Measurements from ENCODE around the gene RNF223. TPM values are rescaled to one million over a fixed set of nuclear protein-coding genes. Genes with fewer than 3 reads are reported as not detected.
A peak's percentile ranks its signal among the peaks of the same experiment; 100 is the strongest.
"Not testable (repeated sequence)": the region's sequence is repeated elsewhere in the genome, so short reads cannot be mapped to it uniquely, and the experiment has no call there.

The RNF223 gene
- total RNA-seq, 5 donors from 2014 or later (not counting 1 experiment from before 2014, with no cell fraction given), result not detected

DNA sequence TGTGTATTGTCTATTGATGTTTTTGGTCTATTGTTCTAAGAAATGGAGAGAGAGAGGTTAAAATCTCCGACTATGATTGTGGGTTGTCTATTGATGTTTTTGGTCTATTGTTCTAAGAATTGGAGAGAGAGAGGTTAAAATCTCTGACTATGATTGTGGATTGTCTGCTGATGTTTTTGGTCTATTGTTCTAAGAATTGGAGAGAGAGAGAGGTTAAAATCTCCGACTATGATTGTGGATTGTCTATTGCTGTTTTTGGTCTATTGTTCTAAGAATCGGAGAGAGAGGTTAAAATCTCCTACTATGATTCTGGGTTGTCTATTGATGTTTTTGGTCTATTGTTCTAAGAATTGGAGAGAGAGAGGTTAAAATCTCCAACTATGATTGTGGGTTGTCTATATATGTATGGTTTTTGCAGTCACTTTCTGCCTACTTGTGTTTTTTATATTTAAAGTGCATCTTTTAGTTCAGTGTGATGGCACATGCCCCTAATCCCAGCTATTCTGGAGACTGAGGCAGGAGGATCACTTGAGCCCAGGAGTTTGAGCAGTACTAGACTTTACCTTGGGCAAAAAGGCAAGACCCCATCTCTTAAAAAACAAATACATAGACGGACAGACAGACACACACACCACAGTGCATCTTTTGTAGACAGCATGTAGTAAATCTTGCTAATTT lies 25.5 kb upstream of the RNF223 start:
- Mint-ChIP-seq H3K4me3 (peak overlapping the region; percentile 8 to 21 (median 10)), H3K27me3 (no peaks in the 10 kb centered on the region), H3K36me3 (peaks cover 15% of the 10 kb centered on the region), H3K9me3 (peaks cover 3 to 18% (median 4%) of the 10 kb centered on the region in 3 donors), H3K27ac (peak overlapping the region; percentile 82 to 91), H3K4me1 (peaks cover 47 to 56% (median 47%) of the 10 kb centered on the region in 3 donors)
- WGBS (ENCODE audit: insufficient coverage), result 0% methylated on average over 1 of the region's 4 CpGs
- ATAC-seq (replicated peaks in 1 of 4), result peak in 1 of 4 experiments; percentile 42
- Histone ChIP-seq H3K27me3 (replicated peaks in 1 of 2; ENCODE audit: control insufficient read depth in 2 of 2, extremely low read depth in 1 of 2, insufficient read depth in 2 of 2, low read length in 1 of 2) (no peaks in the 10 kb centered on the region), H3K4me1 (ENCODE audit: control insufficient read depth in 1 of 2, extremely low read depth in 1 of 2, insufficient read depth in 2 of 2, low read length in 2 of 2) (peaks cover 7 to 24% of the 10 kb centered on the region in 2 experiments), H3K9me3 (no peaks in the 10 kb centered on the region), H3K27ac (ENCODE audit: low read length) (peak overlapping the region; percentile 28), H3K36me3 (ENCODE audit: control insufficient read depth in 2 of 2, extremely low read depth in 1 of 2, insufficient read depth in 1 of 2, low read length in 1 of 2) (no peaks in the 10 kb centered on the region), H3K4me3 (ENCODE audit: control insufficient read depth in 1 of 2, extremely low read depth in 1 of 2, low read length in 1 of 2) (no peak overlapping the region)
- no peak for DNase-seq
- CTCF ChIA-PET, result no interaction called here
- POLR2A ChIA-PET, result no interaction called here

DNA sequence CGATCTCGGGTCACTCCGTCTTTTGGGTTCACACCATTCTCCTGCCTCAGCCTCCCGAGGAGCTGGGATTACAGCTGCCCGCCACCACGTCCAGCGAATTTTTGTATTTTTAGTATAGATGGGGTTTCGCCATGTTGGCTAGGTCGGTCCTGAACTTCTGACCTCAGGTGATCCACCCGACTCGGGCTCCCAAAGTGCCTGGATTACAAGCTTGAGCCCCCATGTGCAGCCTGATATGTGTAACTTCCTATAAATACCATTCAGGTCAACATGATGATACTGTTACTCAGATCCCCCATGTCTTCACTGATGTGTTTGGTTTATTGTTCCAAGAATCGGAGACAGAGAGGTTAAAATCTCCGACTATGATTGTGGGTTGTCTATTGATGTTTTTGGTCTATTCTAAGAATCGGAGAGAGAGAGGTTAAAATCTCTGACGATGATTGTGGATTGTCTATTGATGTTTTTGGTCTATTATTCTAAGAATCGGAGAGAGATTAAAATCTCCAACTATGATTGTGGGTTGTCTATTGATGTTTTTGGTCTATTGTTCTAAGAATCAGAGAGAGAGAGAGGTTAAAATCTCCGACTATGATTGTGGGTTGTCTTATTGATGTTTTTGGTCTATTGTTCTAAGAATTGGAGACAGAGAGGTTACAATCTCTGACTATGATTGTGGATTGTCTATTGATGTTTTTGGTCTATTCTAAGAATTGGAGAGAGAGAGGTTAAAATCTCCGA lies 24.7 kb upstream of the RNF223 start:
- Histone ChIP-seq H3K36me3 (ENCODE audit: control insufficient read depth in 2 of 2, extremely low read depth in 1 of 2, insufficient read depth in 1 of 2, low read length in 1 of 2) (no peaks in the 10 kb centered on the region), H3K4me1 (ENCODE audit: control insufficient read depth in 1 of 2, extremely low read depth in 1 of 2, insufficient read depth in 2 of 2, low read length in 2 of 2) (peaks cover 5 to 16% of the 10 kb centered on the region in 2 experiments), H3K27me3 (replicated peaks in 1 of 2; ENCODE audit: control insufficient read depth in 2 of 2, extremely low read depth in 1 of 2, insufficient read depth in 2 of 2, low read length in 1 of 2) (no peaks in the 10 kb centered on the region), H3K27ac (ENCODE audit: low read length) (peak overlapping the region; percentile 28), H3K9me3 (no peaks in the 10 kb centered on the region), H3K4me3 (ENCODE audit: control insufficient read depth in 1 of 2, extremely low read depth in 1 of 2, low read length in 1 of 2) (no peak overlapping the region)
- Mint-ChIP-seq H3K9me3 (peaks cover 3 to 18% (median 4%) of the 10 kb centered on the region in 3 donors), H3K4me1 (peaks cover 39 to 48% (median 39%) of the 10 kb centered on the region in 3 donors), H3K36me3 (peaks cover 15% of the 10 kb centered on the region), H3K27ac (peak overlapping the region; percentile 82 to 91), H3K27me3 (no peaks in the 10 kb centered on the region), H3K4me3 (peak overlapping the region; percentile 8 to 21 (median 10))
- POLR2A ChIA-PET, result no interaction called here
- ATAC-seq (replicated peaks in 1 of 4), result peak in 2 of 4 experiments; percentile 64 to 80
- CTCF ChIA-PET, result no interaction called here
- 59% methylated on average over 6 of the region's 18 CpGs for WGBS (ENCODE audit: insufficient coverage)
- peak in 1 of 35 experiments; percentile 38 for DNase-seq

DNA sequence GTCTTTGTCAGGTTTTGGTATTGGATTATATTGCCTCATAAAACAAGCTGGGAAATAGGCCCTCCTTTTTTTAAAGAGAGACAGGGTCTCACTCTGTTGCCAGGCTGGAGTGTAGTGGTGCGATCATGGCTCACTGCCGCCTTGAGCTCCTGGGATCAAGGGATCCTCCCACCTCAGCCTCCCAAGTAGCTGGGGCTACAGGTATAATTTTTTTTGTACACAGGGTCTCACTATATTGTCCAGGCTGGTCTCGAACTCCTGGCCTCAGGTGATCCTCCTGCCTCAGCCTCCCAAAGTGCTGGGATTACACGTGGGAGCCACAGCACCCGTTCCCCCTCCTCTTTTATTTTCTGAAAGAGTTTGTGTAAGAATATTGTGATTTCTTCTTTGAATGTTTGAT lies 22.0 kb upstream of the RNF223 start:
- CTCF ChIA-PET; H3K27ac ChIP-seq (ENCODE audit: low read length); H3K9me3 ChIP-seq; ATAC-seq (replicated peaks in 1 of 4); H3K4me1 ChIP-seq (ENCODE audit: control insufficient read depth in 1 of 2, extremely low read depth in 1 of 2, insufficient read depth in 2 of 2, low read length in 2 of 2); H3K36me3 ChIP-seq (ENCODE audit: control insufficient read depth in 2 of 2, extremely low read depth in 1 of 2, insufficient read depth in 1 of 2, low read length in 1 of 2); H3K27me3 ChIP-seq (replicated peaks in 1 of 2; ENCODE audit: control insufficient read depth in 2 of 2, extremely low read depth in 1 of 2, insufficient read depth in 2 of 2, low read length in 1 of 2); H3K27ac Mint-ChIP-seq; H3K4me3 ChIP-seq (ENCODE audit: control insufficient read depth in 1 of 2, extremely low read depth in 1 of 2, low read length in 1 of 2); H3K27me3 Mint-ChIP-seq; H3K4me3 Mint-ChIP-seq; DNase-seq; POLR2A ChIA-PET: not testable (repeated sequence)
- Mint-ChIP-seq H3K36me3 (peaks cover 14% of the 10 kb centered on the region), H3K4me1 (peaks cover 23 to 31% (median 27%) of the 10 kb centered on the region in 3 donors), H3K9me3 (peaks cover 3 to 18% (median 4%) of the 10 kb centered on the region in 3 donors)
- no CpG with 5 or more reads among the region's 5 CpGs for WGBS (ENCODE audit: insufficient coverage)

DNA sequence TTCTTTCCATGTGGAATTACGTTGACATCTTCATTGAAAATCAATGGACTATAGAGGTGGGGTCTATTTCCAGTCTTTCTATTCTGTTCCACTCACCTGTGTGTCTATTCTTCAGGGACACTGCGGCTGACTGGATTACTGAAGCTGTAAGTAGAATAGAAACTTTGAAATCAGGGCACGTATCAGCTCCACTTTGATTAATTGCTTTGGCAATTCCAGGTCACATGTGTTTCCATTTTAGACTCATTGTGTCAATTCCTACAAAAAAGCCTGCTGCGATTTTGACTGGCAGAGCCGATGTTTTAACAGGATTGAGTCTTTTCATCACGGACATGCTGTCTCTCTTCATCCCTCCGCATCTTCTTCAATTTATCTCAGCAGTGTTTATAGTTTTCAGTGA lies 20.9 kb upstream of the RNF223 start:
- Mint-ChIP-seq H3K27me3 (no peaks in the 10 kb centered on the region), H3K4me1 (peaks cover 16 to 23% (median 21%) of the 10 kb centered on the region in 3 donors), H3K36me3 (peaks cover 11% of the 10 kb centered on the region), H3K4me3 (no peak overlapping the region), H3K27ac (no peak overlapping the region), H3K9me3 (peaks cover 0 to 13% (median 0%) of the 10 kb centered on the region in 3 donors)
- Histone ChIP-seq H3K4me1 (ENCODE audit: control insufficient read depth in 1 of 2, extremely low read depth in 1 of 2, insufficient read depth in 2 of 2, low read length in 2 of 2) (peaks cover 0 to 6% of the 10 kb centered on the region in 2 experiments), H3K4me3 (ENCODE audit: control insufficient read depth in 1 of 2, extremely low read depth in 1 of 2, low read length in 1 of 2) (no peak overlapping the region), H3K9me3 (no peaks in the 10 kb centered on the region), H3K36me3 (ENCODE audit: control insufficient read depth in 2 of 2, extremely low read depth in 1 of 2, insufficient read depth in 1 of 2, low read length in 1 of 2) (no peaks in the 10 kb centered on the region), H3K27me3 (replicated peaks in 1 of 2; ENCODE audit: control insufficient read depth in 2 of 2, extremely low read depth in 1 of 2, insufficient read depth in 2 of 2, low read length in 1 of 2) (no peaks in the 10 kb centered on the region), H3K27ac (ENCODE audit: low read length) (no peak overlapping the region)
- WGBS (ENCODE audit: insufficient coverage), result 100% methylated on average over 1 of the region's 7 CpGs
- CTCF ChIA-PET, result no interaction called here
- POLR2A ChIA-PET, result no interaction called here
- ATAC-seq (replicated peaks in 1 of 4), result no peak
- DNase-seq, result no peak

DNA sequence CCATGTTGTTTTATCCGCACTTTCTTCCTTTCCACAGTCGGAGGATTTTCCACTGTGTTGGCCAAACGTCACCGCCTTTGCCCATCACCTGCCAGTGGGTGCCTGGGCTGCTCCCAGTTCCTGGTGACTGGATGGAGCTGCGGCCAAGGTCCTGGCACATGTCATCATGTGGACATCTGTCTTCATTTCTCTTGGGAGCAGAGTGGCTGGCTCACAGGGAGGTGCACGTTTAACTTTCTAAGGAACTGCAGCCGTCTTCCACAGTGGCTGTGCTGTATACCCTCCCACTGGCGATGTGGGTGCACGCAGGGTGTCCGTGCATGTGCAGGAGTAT lies 19.5 kb upstream of the RNF223 start:
- CTCF ChIA-PET, result no interaction called here
- DNase-seq, result no peak
- ATAC-seq (replicated peaks in 1 of 4), result no peak
- 85% methylated on average over 6 of the region's 10 CpGs for WGBS (ENCODE audit: insufficient coverage)
- Histone ChIP-seq H3K4me1 (ENCODE audit: control insufficient read depth in 1 of 2, extremely low read depth in 1 of 2, insufficient read depth in 2 of 2, low read length in 2 of 2) (peaks cover 0 to 2% of the 10 kb centered on the region in 2 experiments), H3K27me3 (replicated peaks in 1 of 2; ENCODE audit: control insufficient read depth in 2 of 2, extremely low read depth in 1 of 2, insufficient read depth in 2 of 2, low read length in 1 of 2) (no peaks in the 10 kb centered on the region), H3K36me3 (ENCODE audit: control insufficient read depth in 2 of 2, extremely low read depth in 1 of 2, insufficient read depth in 1 of 2, low read length in 1 of 2) (no peaks in the 10 kb centered on the region), H3K9me3 (no peaks in the 10 kb centered on the region), H3K4me3 (ENCODE audit: control insufficient read depth in 1 of 2, extremely low read depth in 1 of 2, low read length in 1 of 2) (no peak overlapping the region), H3K27ac (ENCODE audit: low read length) (no peak overlapping the region)
- H3K27me3 Mint-ChIP-seq, result no peaks in the 10 kb centered on the region
- no peaks in the 10 kb centered on the region for H3K9me3 Mint-ChIP-seq
- H3K36me3 Mint-ChIP-seq, result peaks cover 3% of the 10 kb centered on the region
- H3K4me3 Mint-ChIP-seq, result no peak overlapping the region
- peaks cover 2 to 9% (median 7%) of the 10 kb centered on the region in 3 donors for H3K4me1 Mint-ChIP-seq
- POLR2A ChIA-PET, result no interaction called here
- H3K27ac Mint-ChIP-seq, result no peak overlapping the region

DNA sequence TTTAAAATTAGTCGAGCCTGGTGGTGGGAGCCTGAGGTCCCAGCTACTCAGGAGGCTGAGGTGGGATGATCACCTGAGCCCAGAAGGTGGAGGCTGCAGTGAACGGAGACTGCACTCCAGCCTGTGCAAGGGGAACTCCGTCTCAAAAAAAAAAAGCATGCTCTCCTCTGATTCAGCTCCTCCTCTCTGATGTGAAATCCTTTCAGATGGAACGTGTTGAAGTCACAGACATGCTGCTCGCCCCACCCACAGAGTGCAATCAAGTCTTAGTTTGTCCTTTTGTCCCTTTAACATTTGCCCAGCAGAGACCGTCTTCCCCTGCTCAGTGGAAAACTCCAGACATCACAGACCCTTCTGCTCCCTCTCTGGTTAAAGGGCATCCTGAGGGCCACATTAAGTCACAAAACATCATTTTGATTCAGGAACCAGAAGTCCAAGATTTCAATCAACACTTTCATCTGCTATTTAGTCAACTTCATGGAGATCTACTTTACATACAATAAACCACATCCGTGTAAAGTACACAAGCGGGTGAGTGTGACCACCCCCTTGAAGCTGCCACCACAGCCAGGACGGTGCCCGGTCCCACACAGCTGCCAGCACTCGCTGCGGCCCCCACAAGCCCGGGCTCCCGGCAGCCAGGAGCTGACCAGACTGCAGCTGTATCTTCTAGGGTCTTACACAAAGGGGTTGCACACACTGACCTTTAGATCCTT lies 18.9 kb upstream of the RNF223 start:
- CTCF ChIA-PET, result no interaction called here
- 75% methylated on average over 14 of the region's 14 CpGs for WGBS (ENCODE audit: insufficient coverage)
- Mint-ChIP-seq H3K36me3 (peaks cover 3% of the 10 kb centered on the region), H3K27me3 (no peaks in the 10 kb centered on the region), H3K4me1 (peaks cover 0 to 5% (median 4%) of the 10 kb centered on the region in 3 donors), H3K4me3 (no peak overlapping the region), H3K9me3 (no peaks in the 10 kb centered on the region), H3K27ac (no peak overlapping the region)
- POLR2A ChIA-PET, result no interaction called here
- no peaks in the 10 kb centered on the region for H3K36me3 ChIP-seq (ENCODE audit: control insufficient read depth in 2 of 2, extremely low read depth in 1 of 2, insufficient read depth in 1 of 2, low read length in 1 of 2)
- no peaks in the 10 kb centered on the region for H3K4me1 ChIP-seq (ENCODE audit: control insufficient read depth in 1 of 2, extremely low read depth in 1 of 2, insufficient read depth in 2 of 2, low read length in 2 of 2)
- no peak for DNase-seq
- H3K27me3 ChIP-seq (replicated peaks in 1 of 2; ENCODE audit: control insufficient read depth in 2 of 2, extremely low read depth in 1 of 2, insufficient read depth in 2 of 2, low read length in 1 of 2), result no peaks in the 10 kb centered on the region
- H3K27ac ChIP-seq (ENCODE audit: low read length), result no peak overlapping the region
- no peak for ATAC-seq (replicated peaks in 1 of 4)
- no peaks in the 10 kb centered on the region for H3K9me3 ChIP-seq
- H3K4me3 ChIP-seq (ENCODE audit: control insufficient read depth in 1 of 2, extremely low read depth in 1 of 2, low read length in 1 of 2), result no peak overlapping the region

Measured in T-cell (primary cell).